ENCODE results near the gene VIT. TPM values are rescaled to one million over a fixed set of nuclear protein-coding genes. Genes with fewer than 3 reads are reported as not detected.
A peak's percentile ranks its signal among the peaks of the same experiment; 100 is the strongest.

The VIT gene
- total RNA-seq, 1 donor from 2014 or later, result not detected

DNA sequence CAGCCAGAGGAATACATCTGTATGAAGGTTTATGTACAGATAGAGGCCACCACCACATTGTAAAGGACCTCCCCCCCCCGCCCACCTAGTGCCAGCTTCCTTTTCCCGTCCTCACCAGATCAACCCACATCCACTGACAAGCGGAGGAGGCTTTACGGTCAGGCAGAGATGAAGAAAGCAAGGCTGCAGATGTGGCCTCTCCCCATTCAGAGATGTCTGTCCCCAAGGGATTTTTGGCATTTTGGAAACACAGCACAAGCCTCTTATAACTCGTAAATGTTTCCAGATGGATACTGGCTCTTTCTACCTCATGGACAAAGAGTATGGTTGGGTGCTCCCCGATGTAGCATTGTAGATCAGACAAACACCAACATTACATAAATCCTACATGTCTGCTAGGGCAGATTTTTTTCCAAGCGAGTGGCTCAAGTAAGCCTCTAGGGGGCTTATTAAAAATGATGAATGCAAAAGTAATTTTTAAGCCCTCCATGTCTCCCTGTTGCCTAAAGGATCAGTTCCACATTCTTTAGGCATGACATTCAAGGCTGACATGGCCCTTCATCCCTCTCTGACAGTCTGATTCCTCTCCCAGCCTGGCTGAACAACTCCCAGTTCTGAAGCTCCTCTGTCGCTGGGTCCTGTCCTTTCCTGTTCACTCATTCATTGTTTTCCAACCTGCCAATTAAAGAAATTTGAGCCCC is 11.7 kb downstream of the VIT start:
- Mint-ChIP-seq H3K4me1 (peaks cover 27% of the 10 kb centered on the region), H3K27ac (peak overlapping the region; percentile 53)
- H2AFZ ChIP-seq (replicated peaks), result no peak overlapping the region

DNA sequence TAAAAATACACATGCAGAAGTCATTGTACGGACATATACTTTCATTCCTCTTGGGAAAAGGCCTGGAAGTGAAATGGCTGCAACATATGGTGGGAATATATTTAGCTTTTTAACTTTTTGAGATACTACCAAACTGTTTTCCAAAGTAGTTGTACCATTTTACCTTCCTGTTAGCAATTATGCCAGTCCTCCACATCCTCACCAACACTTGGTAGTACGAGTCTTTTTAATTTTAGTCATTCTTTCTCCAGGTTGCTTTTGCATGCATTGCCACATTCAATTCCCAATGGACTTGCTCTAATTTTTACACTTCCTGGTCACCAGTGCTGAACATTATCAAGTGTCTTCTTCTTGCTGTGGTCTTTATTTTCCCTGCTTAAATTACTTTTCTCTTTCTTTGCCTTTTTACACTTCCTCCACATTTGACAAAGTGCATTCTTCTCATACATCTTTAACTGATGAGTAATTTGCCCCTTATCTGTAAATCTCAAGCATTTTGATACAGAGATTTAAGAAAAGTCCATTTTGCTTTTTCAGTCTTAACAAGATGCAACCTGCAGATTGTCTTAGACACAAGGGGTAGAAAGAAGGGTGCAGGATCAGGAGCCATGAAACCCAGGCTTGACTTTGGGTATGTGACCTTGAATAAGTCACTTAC is 14.5 kb downstream of the VIT start:
- Mint-ChIP-seq H3K4me1 (peaks cover 22% of the 10 kb centered on the region), H3K27me3 (ENCODE audit: insufficient read depth, low read depth) (peaks cover 5% of the 10 kb centered on the region), H3K27ac (no peak overlapping the region), H3K36me3 (no peaks in the 10 kb centered on the region), H3K9me3 (peaks cover 6% of the 10 kb centered on the region), H3K4me3 (no peak overlapping the region)
- Histone ChIP-seq H3K9me3 (ENCODE audit: low read depth) (no peaks in the 10 kb centered on the region), H2AFZ (replicated peaks) (no peak overlapping the region), H4K20me1 (ENCODE audit: low read depth) (no peaks in the 10 kb centered on the region), H3K27me3 (no peaks in the 10 kb centered on the region), H3K9ac (no peak overlapping the region), H3K4me1 (peaks cover 9% of the 10 kb centered on the region), H3K27ac (no peak overlapping the region), H3K4me3 (no peak overlapping the region), H3K4me2 (no peak overlapping the region), H3K36me3 (no peaks in the 10 kb centered on the region), H3F3A (ENCODE audit: low read depth) (peaks cover 4% of the 10 kb centered on the region), H3K79me2 (ENCODE audit: low read depth) (no peaks in the 10 kb centered on the region)
- no peak for DNase-seq (ENCODE audit: low spot score)
- TF ChIP-seq, protein P1, sequence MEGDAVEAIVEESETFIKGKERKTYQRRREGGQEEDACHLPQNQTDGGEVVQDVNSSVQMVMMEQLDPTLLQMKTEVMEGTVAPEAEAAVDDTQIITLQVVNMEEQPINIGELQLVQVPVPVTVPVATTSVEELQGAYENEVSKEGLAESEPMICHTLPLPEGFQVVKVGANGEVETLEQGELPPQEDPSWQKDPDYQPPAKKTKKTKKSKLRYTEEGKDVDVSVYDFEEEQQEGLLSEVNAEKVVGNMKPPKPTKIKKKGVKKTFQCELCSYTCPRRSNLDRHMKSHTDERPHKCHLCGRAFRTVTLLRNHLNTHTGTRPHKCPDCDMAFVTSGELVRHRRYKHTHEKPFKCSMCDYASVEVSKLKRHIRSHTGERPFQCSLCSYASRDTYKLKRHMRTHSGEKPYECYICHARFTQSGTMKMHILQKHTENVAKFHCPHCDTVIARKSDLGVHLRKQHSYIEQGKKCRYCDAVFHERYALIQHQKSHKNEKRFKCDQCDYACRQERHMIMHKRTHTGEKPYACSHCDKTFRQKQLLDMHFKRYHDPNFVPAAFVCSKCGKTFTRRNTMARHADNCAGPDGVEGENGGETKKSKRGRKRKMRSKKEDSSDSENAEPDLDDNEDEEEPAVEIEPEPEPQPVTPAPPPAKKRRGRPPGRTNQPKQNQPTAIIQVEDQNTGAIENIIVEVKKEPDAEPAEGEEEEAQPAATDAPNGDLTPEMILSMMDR (IDR thresholded peaks at IDR 0.05), result no peak
- no peak for TF ChIP-seq EZH2phosphoT487 (IDR thresholded peaks at IDR 0.05)
- no peak for TF ChIP-seq EZH2 (IDR thresholded peaks at IDR 0.05)

More for the DNA sequence above, 11.7 kb downstream of the VIT start:
- Histone ChIP-seq H3K36me3 (no peaks in the 10 kb centered on the region), H3K79me2 (ENCODE audit: low read depth) (no peaks in the 10 kb centered on the region), H3K27me3 (no peaks in the 10 kb centered on the region), H3K4me3 (no peak overlapping the region), H4K20me1 (ENCODE audit: low read depth) (no peaks in the 10 kb centered on the region), H3K9me3 (ENCODE audit: low read depth) (no peaks in the 10 kb centered on the region), H3K4me2 (no peak overlapping the region), H3K4me1 (peaks cover 5% of the 10 kb centered on the region), H3K27ac (no peak overlapping the region), H3F3A (ENCODE audit: low read depth) (peaks cover 3% of the 10 kb centered on the region), H3K9ac (no peak overlapping the region)
- Mint-ChIP-seq H3K9me3 (peaks cover 8% of the 10 kb centered on the region), H3K4me3 (no peak overlapping the region), H3K27me3 (ENCODE audit: insufficient read depth, low read depth) (peaks cover 5% of the 10 kb centered on the region), H3K36me3 (no peaks in the 10 kb centered on the region)
- DNase-seq (ENCODE audit: low spot score), result no peak
- TF ChIP-seq, protein P1 (IDR thresholded peaks at IDR 0.05), result no peak
- TF ChIP-seq EZH2phosphoT487 (IDR thresholded peaks at IDR 0.05), result no peak

DNA sequence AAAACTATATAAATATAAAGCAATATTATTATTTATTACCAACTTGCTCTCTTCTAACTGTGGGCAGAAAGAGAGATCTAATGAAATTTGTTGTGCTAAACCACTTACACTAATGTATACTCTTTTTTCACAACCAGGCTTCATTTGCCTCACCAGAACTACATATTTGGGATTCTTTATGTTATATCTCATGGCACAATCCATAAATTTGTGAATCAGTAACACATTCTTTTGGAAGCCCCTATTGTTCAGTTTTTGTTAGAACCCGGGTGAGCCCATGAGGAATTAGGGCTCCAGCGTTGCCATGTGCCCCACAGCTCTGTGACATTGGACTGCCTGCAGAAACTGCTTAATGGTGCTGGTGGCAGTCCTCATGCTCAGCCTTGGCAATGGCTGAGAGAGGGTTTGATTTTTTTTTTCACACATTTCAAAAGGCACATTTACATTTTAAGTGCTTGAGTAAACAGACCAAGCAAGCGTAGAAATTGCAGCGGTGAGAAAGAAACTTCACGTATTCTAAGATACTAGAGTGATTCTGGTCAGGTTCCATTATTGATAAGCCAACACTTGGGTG is 15.3 kb downstream of the VIT start:
- no peaks in the 10 kb centered on the region for H3K36me3 ChIP-seq
- H3K4me1 ChIP-seq, result peaks cover 9% of the 10 kb centered on the region
- DNase-seq (ENCODE audit: low spot score), result no peak
- Mint-ChIP-seq H3K27ac (no peak overlapping the region), H3K36me3 (no peaks in the 10 kb centered on the region), H3K4me3 (no peak overlapping the region), H3K27me3 (ENCODE audit: insufficient read depth, low read depth) (peaks cover 5% of the 10 kb centered on the region), H3K4me1 (peaks cover 22% of the 10 kb centered on the region), H3K9me3 (peaks cover 6% of the 10 kb centered on the region)
- H3K4me2 ChIP-seq, result no peak overlapping the region
- TF ChIP-seq, protein P1 (IDR thresholded peaks at IDR 0.05), result no peak
- no peak for TF ChIP-seq EZH2 (IDR thresholded peaks at IDR 0.05)
- no peak for TF ChIP-seq EZH2phosphoT487 (IDR thresholded peaks at IDR 0.05)
- no peaks in the 10 kb centered on the region for H3K9me3 ChIP-seq (ENCODE audit: low read depth)
- H3K27ac ChIP-seq, result no peak overlapping the region
- no peaks in the 10 kb centered on the region for H3K79me2 ChIP-seq (ENCODE audit: low read depth)
- no peaks in the 10 kb centered on the region for H4K20me1 ChIP-seq (ENCODE audit: low read depth)
- H3K27me3 ChIP-seq, result no peaks in the 10 kb centered on the region
- H3K4me3 ChIP-seq, result no peak overlapping the region
- H3F3A ChIP-seq (ENCODE audit: low read depth), result peaks cover 4% of the 10 kb centered on the region
- no peak overlapping the region for H3K9ac ChIP-seq
- no peak overlapping the region for H2AFZ ChIP-seq (replicated peaks)
